EH (cell line): ENCODE results near the gene SMAGP.

Experiments
- DNase-seq: peaks from one replicate; pipeline ENCODE4 v3.0.0-alpha.2; 2015; ENCODE audit warnings: low read depth

Gene SMAGP

GRCh38 chr12:51196547-51196946 is 73.7 kb downstream of the SMAGP start:
- no peak for DNase-seq

- DNase-seq = no peak
Measured at GRCh38 chr12:51195841-51196240, 74.4 kb downstream of the SMAGP start.
